PFSK-1 (cell line): ENCODE data around the gene ABITRAM.

Experiments used
- FOXP2 ChIP-seq: optimal IDR thresholded peaks from 2 replicates; pipeline ENCODE3; 2011; ENCODE audit warnings: borderline replicate concordance, control low read depth, inconsistent platforms; ENCODE audit not compliant: insufficient read depth; ENCODE audit errors: extremely low read length, extremely low read depth
- POLR2AphosphoS5 ChIP-seq: IDR thresholded peaks from 2 replicates; pipeline ENCODE4 v1.6.1; 2012; ENCODE audit warnings: low read depth, mild to moderate bottlenecking, control low read depth, low read length, moderate library complexity
- REST ChIP-seq, 2 experiments: IDR thresholded peaks; 2 replicates each; pipeline versions ENCODE4 v1.6.1 to v1.8.0; 2011 to 2012; ENCODE audit warnings: low read depth in 2 of 2, low read length in 2 of 2, control low read depth in 1 of 2, inconsistent platforms in 1 of 2, mild to moderate bottlenecking in 1 of 2, moderate library complexity in 1 of 2; ENCODE audit not compliant: insufficient read depth in 1 of 2
- SIN3A ChIP-seq: IDR thresholded peaks from 2 replicates; pipeline ENCODE4 v1.6.1; 2012; ENCODE audit warnings: mild to moderate bottlenecking, low read length, moderate library complexity, borderline replicate concordance; ENCODE audit not compliant: insufficient read depth
- TAF1 ChIP-seq: IDR thresholded peaks from 2 replicates; pipeline ENCODE4 v1.6.1; 2012; ENCODE audit warnings: low read length, control low read depth, borderline replicate concordance; ENCODE audit not compliant: insufficient read depth

The ABITRAM gene

DNA sequence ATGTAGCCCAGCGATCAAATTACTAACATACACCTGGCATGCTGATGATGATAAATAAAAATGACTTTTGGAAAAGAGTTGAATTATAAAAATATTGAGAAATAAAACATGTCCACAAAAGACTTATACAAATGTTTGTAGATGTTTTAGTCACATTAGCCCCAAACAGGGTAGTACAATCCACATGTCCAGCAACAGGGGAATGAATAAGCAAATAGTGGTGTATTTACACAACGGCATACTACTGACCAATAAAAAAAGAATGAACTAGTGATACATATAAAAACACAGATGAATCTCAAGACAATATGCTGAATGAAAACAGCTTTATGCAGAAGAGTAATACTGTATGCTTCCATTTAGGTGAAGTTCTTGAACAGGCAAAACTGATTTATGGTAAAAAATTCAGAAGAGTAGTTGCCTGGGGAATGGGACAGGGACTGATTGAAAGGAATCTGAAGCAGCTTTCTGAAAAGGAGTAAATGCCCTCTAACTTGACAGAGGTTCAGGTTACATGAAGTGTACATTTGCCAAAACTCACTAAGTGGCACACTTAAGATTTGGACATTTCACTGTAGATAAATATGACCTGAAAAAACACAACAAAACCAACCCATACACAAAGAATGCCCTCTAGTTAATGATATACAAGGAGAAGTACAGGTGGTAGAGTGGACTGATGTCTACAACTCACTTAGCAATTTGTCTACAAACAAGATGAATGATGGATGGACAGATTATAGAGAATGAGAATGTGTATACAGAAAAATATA lies 36.7 kb upstream of the ABITRAM start:
- TF ChIP-seq TAF1 (no peak), POLR2AphosphoS5 (no peak)

DNA sequence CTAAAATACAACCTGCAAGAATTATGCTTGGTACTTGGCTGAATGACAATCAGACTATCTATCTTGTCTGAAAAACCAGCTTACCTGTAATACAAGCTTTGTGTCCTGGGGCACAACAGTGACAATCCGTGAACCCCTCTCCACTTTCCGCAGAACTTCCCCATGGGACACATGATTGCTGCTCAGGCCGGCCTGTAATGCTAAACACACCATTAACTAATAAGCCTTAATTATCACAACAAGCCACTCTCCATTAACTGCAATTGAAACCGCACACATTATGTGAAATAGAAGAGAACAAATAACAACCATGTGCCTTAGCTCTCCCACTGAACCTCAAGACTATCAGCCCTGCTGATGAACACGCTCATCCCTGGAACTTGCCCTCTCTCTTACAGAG lies 34.0 kb upstream of the ABITRAM start:
- no peak for TF ChIP-seq SIN3A
- no peak for TF ChIP-seq POLR2AphosphoS5
- TF ChIP-seq FOXP2, result no peak
- TF ChIP-seq TAF1, result no peak
- no peak for TF ChIP-seq REST (IDR thresholded peaks at IDR 0.05; ENCODE audit: insufficient read depth in 1 of 2, low read depth in 2 of 2, low read length in 2 of 2)

- TF ChIP-seq TAF1, result no peak
- no peak for TF ChIP-seq SIN3A
- no peak for TF ChIP-seq REST (IDR thresholded peaks at IDR 0.05; ENCODE audit: insufficient read depth in 1 of 2, low read depth in 2 of 2, low read length in 2 of 2)
- TF ChIP-seq POLR2AphosphoS5, result no peak
- no peak for TF ChIP-seq FOXP2
Measured at GRCh38 chr9:108903420-108904103, 30.6 kb upstream of the ABITRAM start.

GRCh38 chr9:108904161-108904560 lies 30.0 kb upstream of the ABITRAM start:
- TF ChIP-seq FOXP2 (no peak), TAF1 (no peak), SIN3A (no peak), POLR2AphosphoS5 (no peak), REST (IDR thresholded peaks at IDR 0.05; ENCODE audit: insufficient read depth in 1 of 2, low read depth in 2 of 2, low read length in 2 of 2) (no peak)

- no peak for TF ChIP-seq TAF1
- no peak for TF ChIP-seq REST (IDR thresholded peaks at IDR 0.05; ENCODE audit: insufficient read depth in 1 of 2, low read depth in 2 of 2, low read length in 2 of 2)
Measured at GRCh38 chr9:108905494-108905893, 28.7 kb upstream of the ABITRAM start.
